Measurements from ENCODE around the gene NEGR1. TPM values are rescaled to one million over a fixed set of nuclear protein-coding genes. Genes with fewer than 3 reads are reported as not detected.

The NEGR1 gene
- total and polyA plus RNA-seq, 4 donors = 0.08 to 0.14 (median 0.12) TPM; not detected in 1

DNA sequence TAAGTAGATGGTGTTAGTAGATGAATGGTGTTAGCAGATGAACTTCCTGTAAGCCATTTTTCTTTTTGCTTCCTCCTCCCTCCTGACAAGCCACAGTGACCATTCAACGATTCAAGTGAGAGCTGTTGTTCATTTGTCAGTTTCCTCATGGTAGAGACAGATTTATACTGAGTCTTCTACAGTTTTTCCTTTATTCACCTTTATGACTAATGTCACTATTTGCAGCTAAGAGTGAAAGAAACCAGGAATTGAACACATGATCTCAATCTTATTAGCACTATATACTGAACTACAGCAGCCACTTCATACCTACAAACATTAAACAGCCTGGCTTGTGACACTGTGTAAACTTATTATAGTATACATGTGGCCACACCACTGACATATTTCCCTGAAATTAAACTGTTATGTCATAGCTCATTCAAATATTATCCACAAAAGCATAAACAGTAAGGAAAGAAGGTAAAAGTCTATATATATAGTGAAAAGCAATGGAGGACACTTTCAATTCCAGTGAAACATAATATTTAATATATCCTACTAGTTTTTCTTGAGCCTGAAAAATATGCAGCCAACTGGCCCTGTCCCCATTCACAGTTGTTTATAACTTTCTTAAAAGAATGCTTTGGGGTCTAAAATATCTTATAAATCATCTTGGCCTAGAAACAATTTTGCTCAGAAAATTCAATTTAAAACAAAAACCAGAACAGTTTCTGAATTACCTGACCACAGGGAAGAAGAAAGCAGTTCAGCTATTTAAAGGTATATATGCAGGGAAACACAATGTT, 634.6 kb downstream of the NEGR1 start:
- no peak for TF ChIP-seq RAD21 (IDR thresholded peaks at IDR 0.05)
- Histone ChIP-seq H3K9me3 (ENCODE audit: control insufficient read depth in 4 of 4, low read length in 3 of 4) (no peaks in the 10 kb centered on the region), H3K27me3 (ENCODE audit: control insufficient read depth in 4 of 4, insufficient read depth in 4 of 4, low read length in 3 of 4) (no peaks in the 10 kb centered on the region), H3K4me1 (ENCODE audit: control insufficient read depth in 4 of 4, insufficient read depth in 4 of 4, low read length in 3 of 4) (no peaks in the 10 kb centered on the region), H3K36me3 (ENCODE audit: control insufficient read depth in 4 of 4, insufficient read depth in 3 of 4, low read depth in 1 of 4, low read length in 3 of 4) (no peaks in the 10 kb centered on the region), H3K9ac (ENCODE audit: low read depth in 1 of 2, low read length in 2 of 2) (no peak overlapping the region), H3K4me3 (ENCODE audit: low read depth in 1 of 3, low read length in 3 of 3) (no peak overlapping the region), H3K27ac (ENCODE audit: low read depth in 1 of 2, low read length in 2 of 2) (no peak overlapping the region)
- DNase-seq (ENCODE audit: low spot score) = no peak
- WGBS = 53% methylated on average over 1 of the region's 1 CpG

DNA sequence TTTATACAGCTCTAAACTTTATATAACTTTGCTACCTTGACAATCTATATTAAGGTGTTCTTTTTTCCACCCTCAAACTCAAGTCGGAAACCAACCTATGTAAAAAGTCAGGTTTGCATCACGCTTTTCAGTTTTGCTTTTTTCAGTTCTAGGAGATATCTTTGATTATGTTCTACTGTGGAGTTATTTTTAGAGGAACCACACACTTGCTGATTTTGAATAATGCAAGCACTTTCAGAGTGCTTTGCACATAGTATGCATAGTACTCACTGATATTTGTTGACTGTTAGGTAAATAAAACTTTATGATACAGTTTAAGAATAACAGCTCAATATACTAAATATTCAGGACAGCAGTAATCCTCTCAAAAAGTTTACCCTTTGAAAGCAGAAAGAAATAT, 637.3 kb downstream of the NEGR1 start:
- Histone ChIP-seq H3K27ac (ENCODE audit: low read depth in 1 of 2, low read length in 2 of 2) (no peak overlapping the region), H3K27me3 (ENCODE audit: control insufficient read depth in 4 of 4, insufficient read depth in 4 of 4, low read length in 3 of 4) (no peaks in the 10 kb centered on the region), H3K9ac (ENCODE audit: low read depth in 1 of 2, low read length in 2 of 2) (no peak overlapping the region), H3K4me3 (ENCODE audit: low read depth in 1 of 3, low read length in 3 of 3) (no peak overlapping the region), H3K4me1 (ENCODE audit: control insufficient read depth in 4 of 4, insufficient read depth in 4 of 4, low read length in 3 of 4) (no peaks in the 10 kb centered on the region), H3K36me3 (ENCODE audit: control insufficient read depth in 4 of 4, insufficient read depth in 3 of 4, low read depth in 1 of 4, low read length in 3 of 4) (no peaks in the 10 kb centered on the region), H3K9me3 (ENCODE audit: control insufficient read depth in 4 of 4, low read length in 3 of 4) (no peaks in the 10 kb centered on the region)
- TF ChIP-seq HNF4G (IDR thresholded peaks at IDR 0.05) (no peak), RXRA (IDR thresholded peaks at IDR 0.05) (no peak), GABPA (IDR thresholded peaks at IDR 0.05 in 1 of 2, conservative IDR thresholded peaks at IDR 0.05 in 1 of 2) (no peak), HNF4A (conservative IDR thresholded peaks at IDR 0.05) (no peak), EGR1 (IDR thresholded peaks at IDR 0.05; ENCODE audit: low read depth in 2 of 2) (no peak), RAD21 (IDR thresholded peaks at IDR 0.05) (no peak), FOXA1 (IDR thresholded peaks at IDR 0.05) (no peak), SP1 (IDR thresholded peaks at IDR 0.05) (no peak), YY1 (IDR thresholded peaks at IDR 0.05) (no peak), NR2F2 (IDR thresholded peaks at IDR 0.05) (no peak)
- TF ChIP-seq, protein P1, sequence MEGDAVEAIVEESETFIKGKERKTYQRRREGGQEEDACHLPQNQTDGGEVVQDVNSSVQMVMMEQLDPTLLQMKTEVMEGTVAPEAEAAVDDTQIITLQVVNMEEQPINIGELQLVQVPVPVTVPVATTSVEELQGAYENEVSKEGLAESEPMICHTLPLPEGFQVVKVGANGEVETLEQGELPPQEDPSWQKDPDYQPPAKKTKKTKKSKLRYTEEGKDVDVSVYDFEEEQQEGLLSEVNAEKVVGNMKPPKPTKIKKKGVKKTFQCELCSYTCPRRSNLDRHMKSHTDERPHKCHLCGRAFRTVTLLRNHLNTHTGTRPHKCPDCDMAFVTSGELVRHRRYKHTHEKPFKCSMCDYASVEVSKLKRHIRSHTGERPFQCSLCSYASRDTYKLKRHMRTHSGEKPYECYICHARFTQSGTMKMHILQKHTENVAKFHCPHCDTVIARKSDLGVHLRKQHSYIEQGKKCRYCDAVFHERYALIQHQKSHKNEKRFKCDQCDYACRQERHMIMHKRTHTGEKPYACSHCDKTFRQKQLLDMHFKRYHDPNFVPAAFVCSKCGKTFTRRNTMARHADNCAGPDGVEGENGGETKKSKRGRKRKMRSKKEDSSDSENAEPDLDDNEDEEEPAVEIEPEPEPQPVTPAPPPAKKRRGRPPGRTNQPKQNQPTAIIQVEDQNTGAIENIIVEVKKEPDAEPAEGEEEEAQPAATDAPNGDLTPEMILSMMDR (IDR thresholded peaks at IDR 0.05; ENCODE audit: low read depth, low read length, missing input control) = no peak
- TF ChIP-seq, protein P2, sequence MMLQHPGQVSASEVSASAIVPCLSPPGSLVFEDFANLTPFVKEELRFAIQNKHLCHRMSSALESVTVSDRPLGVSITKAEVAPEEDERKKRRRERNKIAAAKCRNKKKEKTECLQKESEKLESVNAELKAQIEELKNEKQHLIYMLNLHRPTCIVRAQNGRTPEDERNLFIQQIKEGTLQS (IDR thresholded peaks at IDR 0.05) = no peak
- TF ChIP-seq, protein P3, sequence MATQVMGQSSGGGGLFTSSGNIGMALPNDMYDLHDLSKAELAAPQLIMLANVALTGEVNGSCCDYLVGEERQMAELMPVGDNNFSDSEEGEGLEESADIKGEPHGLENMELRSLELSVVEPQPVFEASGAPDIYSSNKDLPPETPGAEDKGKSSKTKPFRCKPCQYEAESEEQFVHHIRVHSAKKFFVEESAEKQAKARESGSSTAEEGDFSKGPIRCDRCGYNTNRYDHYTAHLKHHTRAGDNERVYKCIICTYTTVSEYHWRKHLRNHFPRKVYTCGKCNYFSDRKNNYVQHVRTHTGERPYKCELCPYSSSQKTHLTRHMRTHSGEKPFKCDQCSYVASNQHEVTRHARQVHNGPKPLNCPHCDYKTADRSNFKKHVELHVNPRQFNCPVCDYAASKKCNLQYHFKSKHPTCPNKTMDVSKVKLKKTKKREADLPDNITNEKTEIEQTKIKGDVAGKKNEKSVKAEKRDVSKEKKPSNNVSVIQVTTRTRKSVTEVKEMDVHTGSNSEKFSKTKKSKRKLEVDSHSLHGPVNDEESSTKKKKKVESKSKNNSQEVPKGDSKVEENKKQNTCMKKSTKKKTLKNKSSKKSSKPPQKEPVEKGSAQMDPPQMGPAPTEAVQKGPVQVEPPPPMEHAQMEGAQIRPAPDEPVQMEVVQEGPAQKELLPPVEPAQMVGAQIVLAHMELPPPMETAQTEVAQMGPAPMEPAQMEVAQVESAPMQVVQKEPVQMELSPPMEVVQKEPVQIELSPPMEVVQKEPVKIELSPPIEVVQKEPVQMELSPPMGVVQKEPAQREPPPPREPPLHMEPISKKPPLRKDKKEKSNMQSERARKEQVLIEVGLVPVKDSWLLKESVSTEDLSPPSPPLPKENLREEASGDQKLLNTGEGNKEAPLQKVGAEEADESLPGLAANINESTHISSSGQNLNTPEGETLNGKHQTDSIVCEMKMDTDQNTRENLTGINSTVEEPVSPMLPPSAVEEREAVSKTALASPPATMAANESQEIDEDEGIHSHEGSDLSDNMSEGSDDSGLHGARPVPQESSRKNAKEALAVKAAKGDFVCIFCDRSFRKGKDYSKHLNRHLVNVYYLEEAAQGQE (IDR thresholded peaks at IDR 0.05) = no peak
- no peak for DNase-seq (ENCODE audit: low spot score)
- 83% methylated on average over 2 of the region's 2 CpGs for WGBS
